Measurements from ENCODE around the gene NRXN2.
A peak's percentile ranks its signal among the peaks of the same experiment; 100 is the strongest.
"Not testable (repeated sequence)": the region's sequence is repeated elsewhere in the genome, so short reads cannot be mapped to it uniquely, and the experiment has no call there.

Gene NRXN2

GRCh38 chr11:64701956-64702355, 21.0 kb downstream of the NRXN2 start:
- H3K27ac Mint-ChIP-seq; DNase-seq (ENCODE audit: low spot score); H3K4me3 Mint-ChIP-seq; H3K4me1 Mint-ChIP-seq (ENCODE audit: low read depth); H3K36me3 Mint-ChIP-seq (ENCODE audit: low read depth); H3K9me3 Mint-ChIP-seq: not testable (repeated sequence)
- H3K27me3 Mint-ChIP-seq (ENCODE audit: low read depth), result peaks cover 21% of the 10 kb centered on the region

GRCh38 chr11:64698427-64698826, 24.6 kb downstream of the NRXN2 start:
- Mint-ChIP-seq H3K36me3 (ENCODE audit: low read depth) (no peaks in the 10 kb centered on the region), H3K4me3 (no peak overlapping the region), H3K27me3 (ENCODE audit: low read depth) (peaks cover 18% of the 10 kb centered on the region), H3K27ac (no peak overlapping the region), H3K4me1 (ENCODE audit: low read depth) (peaks cover 1% of the 10 kb centered on the region), H3K9me3 (no peaks in the 10 kb centered on the region)
- no peak for DNase-seq (ENCODE audit: low spot score)

GRCh38 chr11:64697663-64698375, 25.2 kb downstream of the NRXN2 start:
- Mint-ChIP-seq H3K27me3 (ENCODE audit: low read depth) (peaks cover 23% of the 10 kb centered on the region), H3K4me1 (ENCODE audit: low read depth) (peaks cover 1% of the 10 kb centered on the region), H3K27ac (no peak overlapping the region), H3K4me3 (no peak overlapping the region), H3K9me3 (no peaks in the 10 kb centered on the region), H3K36me3 (ENCODE audit: low read depth) (no peaks in the 10 kb centered on the region)
- DNase-seq (ENCODE audit: low spot score), result no peak

DNA sequence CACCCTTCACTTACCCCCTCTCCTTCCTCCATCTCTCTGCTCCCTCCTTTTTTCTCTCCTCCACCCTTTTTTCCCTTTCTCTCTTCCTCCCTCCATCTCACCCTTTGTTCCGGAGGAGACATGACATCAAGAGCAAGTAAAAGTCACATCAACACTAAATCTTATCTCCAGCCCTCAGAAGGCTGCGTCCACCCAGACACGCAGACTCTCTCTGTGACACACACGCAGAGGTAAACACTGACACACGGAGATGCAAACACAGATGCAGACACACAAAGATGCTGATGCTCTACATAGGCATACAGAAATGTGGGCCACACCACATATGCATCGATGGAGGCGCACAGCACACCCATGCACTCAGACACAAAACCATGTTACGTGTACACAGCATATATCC, 27.0 kb downstream of the NRXN2 start:
- Mint-ChIP-seq H3K4me3 (no peak overlapping the region), H3K36me3 (ENCODE audit: low read depth) (no peaks in the 10 kb centered on the region), H3K27ac (no peak overlapping the region), H3K9me3 (no peaks in the 10 kb centered on the region), H3K4me1 (ENCODE audit: low read depth) (peaks cover 6% of the 10 kb centered on the region), H3K27me3 (ENCODE audit: low read depth) (peaks cover 41% of the 10 kb centered on the region)
- DNase-seq (ENCODE audit: low spot score), result no peak

- Mint-ChIP-seq H3K4me1 (ENCODE audit: low read depth) (peaks cover 6% of the 10 kb centered on the region), H3K9me3 (no peaks in the 10 kb centered on the region), H3K27me3 (ENCODE audit: low read depth) (peaks cover 45% of the 10 kb centered on the region), H3K27ac (no peak overlapping the region), H3K4me3 (no peak overlapping the region), H3K36me3 (ENCODE audit: low read depth) (no peaks in the 10 kb centered on the region)
- DNase-seq (ENCODE audit: low spot score), result no peak
Observed at GRCh38 chr11:64695548-64695947, 27.4 kb downstream of the NRXN2 start.

DNA sequence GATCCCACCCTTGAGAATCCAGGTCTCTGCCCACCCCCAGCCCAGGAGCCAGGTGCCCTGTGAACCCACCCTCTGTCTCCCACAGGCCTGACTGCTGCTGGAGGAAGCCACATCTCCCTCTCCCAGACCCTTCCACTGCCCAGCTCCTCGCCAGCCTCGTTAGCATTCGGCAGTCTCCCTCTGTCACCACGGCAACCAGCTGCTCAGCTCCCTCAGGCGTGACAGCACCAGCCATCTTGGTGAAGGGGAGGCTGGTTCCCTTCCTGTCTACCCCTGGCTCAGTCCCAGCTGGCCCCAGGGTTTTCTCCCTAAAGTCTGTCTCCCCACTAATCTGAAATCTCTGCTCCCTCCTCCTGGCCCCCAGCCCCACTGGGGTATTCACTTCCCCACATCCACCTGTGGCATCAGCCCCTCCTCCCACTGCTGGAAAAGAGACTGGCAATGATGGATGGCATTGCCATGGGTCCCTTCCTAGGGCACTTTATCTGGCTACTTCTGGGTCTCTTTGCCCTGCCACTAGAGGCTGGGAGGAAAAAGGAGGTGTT, 28.1 kb downstream of the NRXN2 start:
- DNase-seq (ENCODE audit: low spot score), result no peak
- H3K9me3 Mint-ChIP-seq, result no peaks in the 10 kb centered on the region
- no peak overlapping the region for H3K4me3 Mint-ChIP-seq
- no peaks in the 10 kb centered on the region for H3K36me3 Mint-ChIP-seq (ENCODE audit: low read depth)
- H3K27me3 Mint-ChIP-seq (ENCODE audit: low read depth), result peaks cover 45% of the 10 kb centered on the region
- H3K27ac Mint-ChIP-seq, result no peak overlapping the region
- H3K4me1 Mint-ChIP-seq (ENCODE audit: low read depth), result peaks cover 6% of the 10 kb centered on the region

DNA sequence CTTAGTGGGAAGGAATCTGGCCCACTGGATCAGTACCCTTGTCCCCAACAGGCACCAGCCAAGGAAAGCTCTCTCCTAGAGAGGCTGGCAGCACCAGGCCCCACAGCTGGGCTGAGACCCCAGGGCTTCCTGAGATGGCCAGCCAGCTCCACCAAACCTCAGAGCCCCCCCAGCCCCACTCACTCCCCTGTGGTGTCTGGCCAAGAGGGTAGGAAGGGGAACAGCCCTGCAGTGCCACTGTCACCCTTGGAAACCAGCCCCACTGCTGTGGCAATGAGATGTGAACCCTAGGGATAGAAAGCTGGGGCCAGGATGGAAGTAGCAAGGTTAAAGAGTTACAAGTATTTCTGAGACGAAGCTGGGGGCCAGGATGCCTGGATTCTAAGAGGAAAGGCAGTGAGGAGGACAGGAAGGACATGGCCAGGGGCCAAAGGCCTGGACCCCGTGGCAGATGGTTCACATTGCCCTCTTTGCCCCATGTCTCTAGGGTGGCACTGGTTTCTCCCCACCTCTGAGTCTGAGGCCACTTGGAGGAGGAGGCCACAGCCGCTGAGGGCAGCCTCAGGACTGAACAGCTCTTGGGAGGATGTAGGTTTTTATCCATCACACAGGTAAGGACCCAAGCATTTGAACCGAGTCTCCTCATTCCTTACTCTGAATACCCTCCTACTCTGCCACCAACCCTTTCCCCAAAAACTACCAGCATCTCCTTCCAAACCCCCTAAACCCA, 28.8 kb downstream of the NRXN2 start:
- Mint-ChIP-seq H3K36me3 (ENCODE audit: low read depth) (no peaks in the 10 kb centered on the region), H3K27ac (no peak overlapping the region), H3K9me3 (no peaks in the 10 kb centered on the region), H3K27me3 (ENCODE audit: low read depth) (peaks cover 45% of the 10 kb centered on the region), H3K4me1 (ENCODE audit: low read depth) (peaks cover 7% of the 10 kb centered on the region), H3K4me3 (no peak overlapping the region)
- DNase-seq (ENCODE audit: low spot score), result no peak

- Mint-ChIP-seq H3K27me3 (ENCODE audit: low read depth) (peaks cover 45% of the 10 kb centered on the region), H3K9me3 (no peaks in the 10 kb centered on the region), H3K36me3 (ENCODE audit: low read depth) (no peaks in the 10 kb centered on the region), H3K27ac (no peak overlapping the region), H3K4me1 (ENCODE audit: low read depth) (peaks cover 16% of the 10 kb centered on the region), H3K4me3 (no peak overlapping the region)
- DNase-seq (ENCODE audit: low spot score), result no peak
Observed at GRCh38 chr11:64692764-64693331, 30.1 kb downstream of the NRXN2 start.

GRCh38 chr11:64691543-64691942, 31.5 kb downstream of the NRXN2 start:
- Mint-ChIP-seq H3K27ac (no peak overlapping the region), H3K4me1 (ENCODE audit: low read depth) (peaks cover 17% of the 10 kb centered on the region), H3K4me3 (no peak overlapping the region), H3K9me3 (no peaks in the 10 kb centered on the region), H3K36me3 (ENCODE audit: low read depth) (no peaks in the 10 kb centered on the region), H3K27me3 (ENCODE audit: low read depth) (peaks cover 45% of the 10 kb centered on the region)
- DNase-seq (ENCODE audit: low spot score), result no peak

DNA sequence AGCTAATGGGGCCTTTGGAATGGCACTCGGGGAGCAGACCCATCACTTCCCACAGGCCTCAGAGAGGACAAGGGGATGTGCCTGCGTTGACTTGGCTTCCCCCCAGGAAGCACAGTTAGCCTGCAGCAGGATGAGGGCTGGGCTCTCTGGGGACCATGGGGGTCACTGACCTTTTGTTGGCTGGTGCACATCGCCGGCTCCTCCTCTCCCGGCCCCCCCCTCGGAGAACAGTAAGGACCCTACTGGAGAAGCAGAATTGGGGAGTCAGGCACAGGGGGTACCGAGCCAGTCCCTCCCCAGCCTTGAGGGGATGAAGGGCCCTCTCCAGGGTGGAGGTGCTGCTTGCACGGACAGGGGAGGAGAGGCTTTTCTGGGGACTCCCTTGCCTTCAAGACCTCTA, 32.8 kb downstream of the NRXN2 start:
- DNase-seq (ENCODE audit: low spot score), result no peak
- H3K36me3 Mint-ChIP-seq (ENCODE audit: low read depth), result no peaks in the 10 kb centered on the region
- H3K4me3 Mint-ChIP-seq, result no peak overlapping the region
- no peaks in the 10 kb centered on the region for H3K9me3 Mint-ChIP-seq
- H3K27ac Mint-ChIP-seq, result no peak overlapping the region
- H3K27me3 Mint-ChIP-seq (ENCODE audit: low read depth), result peaks cover 45% of the 10 kb centered on the region
- H3K4me1 Mint-ChIP-seq (ENCODE audit: low read depth), result peaks cover 17% of the 10 kb centered on the region

- Mint-ChIP-seq H3K27ac (peak overlapping the region; percentile 28), H3K4me3 (peak overlapping the region; percentile 50)
Observed at GRCh38 chr11:64688534-64688982, 34.4 kb downstream of the NRXN2 start.

DNA sequence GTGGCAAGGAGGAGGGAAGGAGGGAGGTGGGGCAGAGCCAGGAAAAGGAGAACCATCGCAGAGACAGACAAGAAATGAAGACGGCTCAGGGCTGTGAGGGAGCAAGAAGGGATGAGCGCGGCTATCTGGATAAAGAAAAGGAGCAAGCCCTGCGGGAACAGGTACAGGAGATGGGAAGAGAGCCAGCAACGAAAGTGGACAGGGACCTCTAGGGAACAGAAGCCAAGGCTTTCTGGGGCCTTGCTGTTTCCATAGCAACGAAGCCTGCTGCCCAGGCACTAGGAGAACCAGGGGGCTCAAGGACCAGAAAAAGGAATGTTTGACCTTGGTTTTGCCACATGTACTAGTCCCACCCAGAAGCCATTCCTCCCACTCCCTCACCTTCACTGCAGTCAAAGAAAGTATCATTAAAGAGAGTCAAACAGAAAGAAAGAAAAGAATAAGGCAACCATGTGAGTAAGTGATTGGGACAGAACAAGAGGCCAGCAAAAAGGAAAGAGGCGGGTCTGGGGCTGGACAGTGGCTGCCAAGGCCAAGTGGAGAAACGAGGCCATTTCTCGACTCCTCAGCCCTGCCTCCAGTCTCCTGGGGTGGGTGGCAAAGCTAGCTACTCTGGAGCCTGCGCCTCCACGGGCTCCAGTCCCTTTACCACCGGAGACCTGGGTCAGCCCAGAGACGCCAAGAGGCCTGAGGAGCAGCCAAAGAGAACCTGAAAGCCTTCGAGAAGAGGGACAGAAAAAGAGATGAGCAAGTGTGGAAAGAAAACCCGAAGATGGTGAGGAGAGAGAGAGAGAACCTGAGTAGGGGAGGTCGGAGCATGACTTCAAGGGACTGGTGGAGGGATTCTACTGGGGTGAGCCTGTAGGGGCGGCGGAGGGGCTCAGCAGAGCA, 35.1 kb downstream of the NRXN2 start:
- Mint-ChIP-seq H3K27me3 (ENCODE audit: low read depth) (peaks cover 25% of the 10 kb centered on the region), H3K36me3 (ENCODE audit: low read depth) (no peaks in the 10 kb centered on the region), H3K27ac (peak overlapping the region; percentile 4), H3K4me3 (peak overlapping the region; percentile 50), H3K9me3 (no peaks in the 10 kb centered on the region), H3K4me1 (ENCODE audit: low read depth) (peaks cover 16% of the 10 kb centered on the region)
- no peak for DNase-seq (ENCODE audit: low spot score)

More at GRCh38 chr11:64688534-64688982, 34.4 kb downstream of the NRXN2 start:
- H3K27me3 Mint-ChIP-seq (ENCODE audit: low read depth), result peaks cover 31% of the 10 kb centered on the region
- peak; percentile 80 for DNase-seq (ENCODE audit: low spot score)
- no peaks in the 10 kb centered on the region for H3K36me3 Mint-ChIP-seq (ENCODE audit: low read depth)
- no peaks in the 10 kb centered on the region for H3K9me3 Mint-ChIP-seq
- H3K4me1 Mint-ChIP-seq (ENCODE audit: low read depth), result peaks cover 17% of the 10 kb centered on the region

GRCh38 chr11:64687204-64687603, 35.8 kb downstream of the NRXN2 start:
- peaks cover 10% of the 10 kb centered on the region for H3K4me1 Mint-ChIP-seq (ENCODE audit: low read depth)
- H3K9me3 Mint-ChIP-seq, result no peaks in the 10 kb centered on the region
- DNase-seq (ENCODE audit: low spot score), result no peak
- H3K4me3 Mint-ChIP-seq, result no peak overlapping the region
- H3K36me3 Mint-ChIP-seq (ENCODE audit: low read depth), result no peaks in the 10 kb centered on the region
- peaks cover 18% of the 10 kb centered on the region for H3K27me3 Mint-ChIP-seq (ENCODE audit: low read depth)
- H3K27ac Mint-ChIP-seq, result no peak overlapping the region

All from T-helper 2 cell treated with Interferon-gamma antibody and Interleukin-4, amounts not matched to agents 5 μg/mL and 100 μg/mL, for 36 hours (primary cell).